T47D (cell line): ENCODE results near the gene DSCAM.

Experiments
- DNase-seq, 2 experiments: peaks; one replicate each; pipeline versions ENCODE4 v3.0.0 to v3.0.0-alpha.2; 2011 to 2012; ENCODE audit warnings: low read depth in 1 of 2, low spot score in 1 of 2
- JUND ChIP-seq: IDR thresholded peaks from 2 replicates; pipeline ENCODE4 v1.6.1; 2012; ENCODE audit warnings: low read depth
- in situ Hi-C: cut with HindIII; loops from 2 replicates; pipeline ENCODE4 v1.10.0; 2016; ENCODE audit warnings: low sequenced_read_pairs, low pct_unique_long_range_greater_than_20kb

The DSCAM gene

DNA sequence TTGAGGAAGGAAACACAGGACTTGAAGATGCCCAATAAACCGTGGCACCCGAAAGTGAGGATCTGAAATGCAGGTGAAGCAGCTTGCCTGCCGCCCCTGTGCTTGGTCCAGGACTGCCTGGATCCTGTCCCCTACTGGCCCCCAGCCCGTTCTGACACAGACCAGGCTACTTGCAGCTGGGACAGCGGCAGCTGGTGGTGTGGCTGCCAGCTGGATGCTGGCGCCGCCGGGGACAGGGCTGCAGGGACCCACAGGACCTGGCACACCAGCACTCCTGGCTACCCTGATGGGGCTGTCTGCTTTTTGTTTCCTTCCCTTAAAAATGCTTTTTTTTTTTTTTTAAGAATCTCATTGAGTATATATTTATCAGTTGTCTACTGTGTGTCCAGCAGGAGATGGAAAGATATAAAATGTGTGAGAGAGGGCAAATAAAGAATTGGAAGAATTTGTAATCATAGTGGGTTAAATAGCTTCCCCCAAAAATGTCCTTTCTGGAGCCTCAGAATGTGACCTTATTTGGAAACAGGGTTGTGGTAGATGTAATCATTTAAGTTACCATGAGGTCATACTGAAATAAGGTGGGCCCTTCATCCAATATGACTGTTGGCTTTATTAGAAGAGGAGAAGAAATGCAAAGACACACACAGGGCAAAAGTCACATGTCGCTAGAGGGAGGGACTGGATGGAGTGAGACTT is 165.6 kb downstream of the DSCAM start:
- in situ Hi-C loops: no loop called here
- no peak for TF ChIP-seq JUND
- no peak for DNase-seq

DNA sequence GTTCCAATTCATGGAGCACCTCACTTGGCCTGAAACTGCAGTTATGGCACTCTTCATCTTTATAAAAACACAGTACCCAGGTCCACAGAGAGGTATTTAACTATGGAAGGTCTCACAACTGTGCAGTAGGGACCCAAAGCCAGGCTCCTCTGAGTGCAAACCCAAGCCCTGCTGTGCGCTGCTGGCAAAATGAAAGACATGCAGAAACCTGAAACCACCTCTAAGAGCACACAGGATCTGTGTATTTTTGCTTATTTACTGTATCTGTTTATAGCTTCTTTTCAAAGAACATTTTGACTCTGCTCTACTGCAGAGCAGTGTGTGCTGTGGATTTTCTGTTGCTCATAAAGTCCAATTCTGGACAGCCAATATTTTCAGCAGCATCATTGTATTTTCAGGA is 166.6 kb downstream of the DSCAM start:
- in situ Hi-C loops: no loop called here
- no peak for TF ChIP-seq JUND
- no peak for DNase-seq

DNA sequence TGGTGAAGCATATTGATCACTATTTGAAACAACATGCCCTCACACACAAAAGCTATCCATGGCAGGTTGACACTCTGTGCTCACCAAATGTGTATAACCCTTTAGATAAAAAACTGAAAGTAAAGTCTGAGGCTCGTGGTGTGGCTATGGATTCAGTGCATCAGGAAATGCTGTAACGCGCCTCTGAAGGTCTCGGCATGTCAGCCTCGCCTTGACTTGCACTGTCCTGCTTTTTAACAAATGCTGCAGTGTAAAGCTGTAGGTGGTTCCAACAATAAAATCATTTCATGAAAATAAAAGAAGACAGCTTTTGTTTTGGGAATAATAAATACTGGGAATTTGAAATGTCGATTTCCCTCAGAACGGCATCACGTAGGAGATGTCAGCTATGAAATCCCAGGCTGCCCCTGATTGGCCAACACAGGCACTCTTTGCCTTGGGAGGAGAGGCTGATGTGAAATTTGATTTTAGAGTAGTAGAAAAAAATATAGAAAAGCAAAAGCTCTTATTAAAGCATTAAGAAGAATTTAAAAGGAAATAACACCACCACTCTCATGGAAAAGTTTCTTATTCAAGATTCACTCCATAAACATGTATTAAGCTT is 168.2 kb downstream of the DSCAM start:
- TF ChIP-seq JUND: no peak
- DNase-seq: no peak
- in situ Hi-C loops: no loop called here

DNA sequence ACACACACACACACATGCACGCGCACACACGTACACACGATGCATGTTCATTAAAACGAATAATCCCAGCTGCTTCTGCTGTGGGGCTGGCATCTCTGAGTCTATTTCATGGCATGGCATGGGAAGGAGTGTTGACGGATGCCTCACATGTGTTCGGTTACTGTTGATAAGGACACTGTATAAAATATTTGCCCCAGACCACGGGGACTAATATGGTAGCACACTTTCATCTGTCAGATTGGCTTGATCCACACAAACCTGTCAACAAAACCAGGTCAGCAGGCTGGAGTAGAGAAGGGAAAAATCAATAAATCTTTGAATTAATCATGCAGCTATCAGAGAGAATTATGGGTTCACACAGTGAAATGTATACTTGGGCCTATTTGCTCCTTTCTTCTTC is 171.9 kb downstream of the DSCAM start:
- in situ Hi-C loops: no loop called here

DNA sequence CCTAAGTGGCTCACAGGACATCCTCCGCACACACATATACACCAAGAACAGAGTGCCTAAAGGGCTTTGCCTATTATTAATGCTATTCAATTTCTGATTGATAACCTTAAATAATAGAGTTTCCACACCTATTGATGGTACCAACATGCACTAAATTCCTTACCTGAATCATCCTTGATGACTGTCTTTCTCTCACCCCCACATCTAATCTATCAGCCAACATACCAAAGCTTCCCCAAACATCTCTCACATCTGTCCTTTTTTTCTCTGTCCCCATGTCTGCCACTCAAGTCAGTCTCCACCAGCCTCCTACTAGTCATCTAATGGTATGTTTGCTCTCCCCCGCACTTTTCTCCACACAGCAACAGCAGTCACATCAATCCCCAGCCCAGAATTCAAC is 174.4 kb downstream of the DSCAM start:
- no peak for TF ChIP-seq JUND
- in situ Hi-C loops: no loop called here
- no peak for DNase-seq

More for the DNA sequence above, 171.9 kb downstream of the DSCAM start:
- DNase-seq: no peak
- TF ChIP-seq JUND: no peak

DNA sequence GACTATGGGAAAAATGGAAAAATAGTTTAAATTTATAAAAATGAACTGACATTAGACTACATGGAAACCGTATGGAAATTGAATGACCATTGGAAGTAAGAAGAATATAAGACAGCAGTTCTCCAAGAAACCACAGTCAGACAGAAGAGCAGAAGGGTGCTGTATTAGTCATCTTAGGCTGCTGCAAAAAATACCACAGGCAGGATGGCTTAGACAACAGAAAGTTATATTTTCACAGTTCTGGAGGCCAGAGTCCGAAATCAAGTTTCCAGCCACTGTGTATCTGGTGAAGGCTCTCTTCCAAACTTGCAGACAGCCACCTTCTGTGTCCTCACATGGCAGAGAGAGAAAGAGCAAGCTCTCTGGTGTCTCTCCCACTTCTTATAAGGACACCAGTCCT is 175.2 kb downstream of the DSCAM start:
- in situ Hi-C loops: no loop called here
- TF ChIP-seq JUND: no peak
- DNase-seq: no peak

DNA sequence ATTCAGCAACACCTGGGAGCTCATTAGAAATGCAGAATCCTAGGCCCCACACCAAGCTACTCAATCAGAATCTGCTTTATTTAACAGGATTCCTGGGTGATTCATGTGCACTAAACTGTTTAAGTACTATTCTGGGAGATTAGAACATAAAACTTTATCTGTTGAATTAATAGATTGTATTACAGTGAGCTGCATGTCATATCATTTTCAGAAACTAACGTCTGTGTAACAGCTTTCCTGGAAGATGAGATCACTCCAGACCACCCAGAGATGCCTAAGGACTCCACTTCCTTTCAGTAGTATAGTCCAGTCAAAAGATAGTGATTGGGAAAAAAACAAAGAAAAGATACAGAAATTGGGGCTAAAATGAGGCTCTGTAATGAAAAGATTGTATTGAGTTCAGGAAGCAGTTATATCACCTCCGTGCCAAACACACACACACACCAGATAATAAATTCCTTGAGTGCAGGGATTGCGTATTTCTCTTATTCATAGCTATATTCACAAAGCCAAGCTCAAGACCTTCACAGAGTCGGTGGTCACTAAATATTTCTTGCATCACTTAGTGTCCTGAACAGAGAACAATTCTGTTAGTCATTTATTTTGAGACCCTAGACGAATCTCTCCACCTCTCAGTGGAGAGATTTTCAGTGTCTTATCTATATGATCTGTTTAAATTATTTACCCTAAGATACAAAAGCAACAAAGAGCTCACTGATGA is 178.2 kb downstream of the DSCAM start:
- no peak for TF ChIP-seq JUND
- in situ Hi-C loops: no loop called here
- DNase-seq: no peak

DNA sequence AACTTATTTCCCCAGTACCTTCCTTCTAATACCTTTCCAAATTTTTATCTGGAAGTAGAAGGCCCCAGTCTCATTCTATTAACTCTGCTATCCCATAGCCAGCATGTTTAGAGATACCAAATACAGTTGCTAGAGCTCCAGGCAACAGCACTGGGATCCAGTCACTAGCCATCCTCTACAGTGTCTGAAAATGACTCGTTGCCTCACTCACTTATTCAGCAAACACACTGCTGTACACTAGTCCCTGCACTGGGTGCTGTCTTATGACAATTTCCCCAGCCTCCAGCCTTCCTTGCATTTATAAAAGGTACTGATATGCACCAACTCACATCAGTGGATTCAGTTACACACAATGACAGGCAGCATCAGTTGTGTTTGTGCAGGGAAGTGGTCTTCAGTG is 179.0 kb downstream of the DSCAM start:
- in situ Hi-C loops: no loop called here
- no peak for TF ChIP-seq JUND
- DNase-seq: no peak

DNA sequence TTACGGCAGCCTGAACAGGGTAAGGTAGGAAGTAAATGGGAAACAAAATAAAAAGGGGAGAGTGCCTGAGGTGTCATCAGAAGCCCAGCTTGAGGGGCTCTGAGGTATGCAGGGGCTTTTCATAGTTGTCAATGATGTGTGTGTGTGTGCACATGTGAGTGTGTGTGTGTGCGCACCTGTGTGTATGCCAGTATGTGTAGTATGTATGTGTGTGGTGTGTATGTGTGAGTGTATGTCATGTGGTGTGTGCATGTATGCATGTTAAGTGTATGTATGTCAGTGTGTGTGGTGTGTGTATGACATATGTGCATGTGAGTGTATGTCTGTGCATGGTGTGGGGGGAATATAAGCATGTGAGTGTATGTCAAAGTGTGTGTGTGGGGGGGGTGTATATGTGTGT is 184.1 kb downstream of the DSCAM start:
- in situ Hi-C loops: no loop called here
- DNase-seq: no peak
- no peak for TF ChIP-seq JUND

DNA sequence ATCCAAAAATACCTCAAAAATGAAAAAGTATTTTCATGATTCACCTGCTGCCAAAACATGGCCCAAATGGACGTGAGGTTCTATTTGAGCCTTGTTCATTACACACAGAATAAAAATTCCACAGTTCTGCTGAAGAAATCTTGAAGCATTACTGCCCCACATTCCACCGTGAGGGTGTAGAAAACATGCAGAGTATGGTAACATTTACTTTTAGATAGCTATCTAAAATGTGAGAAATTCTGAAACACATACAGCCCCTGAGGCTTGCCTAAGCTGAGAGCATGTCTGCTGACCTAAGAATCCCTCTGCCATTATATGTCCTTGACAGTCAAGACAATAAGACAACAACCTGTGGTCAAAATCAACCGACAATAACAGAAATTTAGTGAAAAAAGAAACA is 186.5 kb downstream of the DSCAM start:
- in situ Hi-C loops: no loop called here
- TF ChIP-seq JUND: peak; percentile 63; the same call in 1 of the 2 replicates
- DNase-seq: peak in 1 of 2 experiments; percentile 86

DNA sequence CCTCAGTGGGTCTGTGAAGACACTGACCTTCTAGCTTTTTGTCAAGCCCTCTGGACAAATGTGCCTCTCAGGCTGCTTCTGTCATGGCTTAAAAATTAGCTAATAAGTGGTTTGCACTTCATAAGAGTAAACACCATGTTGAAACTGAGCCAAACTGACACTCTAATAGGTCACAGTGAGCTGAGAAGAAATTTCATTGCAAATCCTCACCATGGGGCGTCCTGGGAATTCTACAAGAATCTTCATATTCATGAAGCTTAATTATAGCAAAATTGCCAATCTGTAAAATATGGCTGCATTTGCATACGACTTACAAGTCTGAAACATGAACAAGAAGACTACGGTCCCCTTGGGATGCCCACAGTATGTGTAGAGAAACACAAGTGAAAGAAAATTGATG is 188.6 kb downstream of the DSCAM start:
- TF ChIP-seq JUND: no peak
- in situ Hi-C loops: no loop called here
- peak in 1 of 2 experiments; percentile 55 for DNase-seq

DNA sequence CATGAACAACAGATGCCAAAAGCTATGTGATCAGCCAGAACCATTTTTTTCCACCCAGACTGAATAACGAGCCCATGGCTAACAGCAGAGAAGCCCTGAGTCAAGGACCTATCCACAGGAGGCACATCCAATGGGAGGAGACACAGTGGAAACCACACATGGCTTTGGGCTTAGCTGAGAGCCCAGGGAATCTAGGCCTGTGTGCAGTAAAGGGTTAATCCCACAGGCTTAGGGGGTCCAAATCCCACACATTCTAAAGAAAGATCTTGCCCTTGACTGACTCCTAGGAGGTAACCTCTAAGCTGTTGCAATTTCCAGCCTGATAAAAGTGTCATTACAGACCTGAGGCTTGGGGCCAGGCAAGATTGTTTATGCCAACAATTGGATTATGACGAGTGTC is 194.5 kb downstream of the DSCAM start:
- TF ChIP-seq JUND: no peak
- DNase-seq: no peak
- in situ Hi-C loops: no loop called here

DNA sequence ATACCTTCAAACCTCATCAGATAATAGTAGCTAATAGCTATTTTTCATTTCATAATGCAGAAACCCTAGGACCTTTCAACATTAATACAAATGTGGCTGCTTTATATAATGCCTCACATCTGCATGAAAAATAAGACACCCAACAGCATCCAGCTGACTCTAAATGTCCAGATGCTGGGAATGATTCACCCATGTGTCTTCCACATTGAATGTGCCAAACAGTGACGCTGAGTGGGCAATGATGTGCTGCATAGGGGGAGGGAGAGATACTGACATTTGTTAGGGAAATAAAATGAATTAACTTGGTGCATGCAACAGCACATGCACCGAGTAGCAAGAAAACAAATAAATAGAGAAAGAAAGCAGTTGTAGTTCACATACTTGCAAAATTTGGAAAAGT is 199.3 kb downstream of the DSCAM start:
- in situ Hi-C loops: no loop called here

More for the DNA sequence above, 199.3 kb downstream of the DSCAM start:
- TF ChIP-seq JUND: no peak
- no peak for DNase-seq
